HepG2 (cell line): Measurements from ENCODE around the gene SCT. TPM values are rescaled to one million over a fixed set of nuclear protein-coding genes. Genes with fewer than 3 reads are reported as not detected.

Experiments
- FLYWCH1 ChIP-seq: sonication (generic); formaldehyde crosslinking; IDR thresholded peaks from 2 replicates; pipeline ENCODE4 v1.8.1; 2023; ENCODE audit warnings: mild to moderate bottlenecking, missing genetic modification reagents
- HDAC1 ChIP-seq: sonication (generic); formaldehyde crosslinking; IDR thresholded peaks from 2 replicates; pipeline ENCODE4 v1.5.1; 2020; ENCODE audit warnings: mild to moderate bottlenecking, missing genetic modification reagents
- RFX3 ChIP-seq: IDR thresholded peaks from 2 replicates; pipeline ENCODE4 v1.6.1; 2016; ENCODE audit warnings: missing biosample characterization, missing genetic modification reagents
- SMAD1 ChIP-seq: sonication (generic); formaldehyde crosslinking; IDR thresholded peaks from 2 replicates; pipeline ENCODE4 v1.4.0; 2020; ENCODE audit warnings: missing genetic modification reagents, low read depth, mild to moderate bottlenecking, borderline replicate concordance
- SMYD3 ChIP-seq: sonication (generic); formaldehyde crosslinking; IDR thresholded peaks from 2 replicates; pipeline ENCODE4 v1.8.1; 2023; ENCODE audit warnings: mild to moderate bottlenecking, missing genetic modification reagents
- TRIM22 ChIP-seq: fragments of 450-650 bp; IDR thresholded peaks from 2 replicates; pipeline ENCODE4 v1.6.1; 2017
- ZNF136 ChIP-seq: sonication (generic); formaldehyde crosslinking; IDR thresholded peaks from 2 replicates; pipeline ENCODE4 v1.8.1; 2022; ENCODE audit warnings: low read depth, mild to moderate bottlenecking, moderate library complexity, missing genetic modification reagents
- ZNF180 ChIP-seq: sonication (generic); formaldehyde crosslinking; IDR thresholded peaks from 2 replicates; pipeline ENCODE4 v1.4.0; 2020; ENCODE audit warnings: low read depth, missing genetic modification reagents, borderline replicate concordance
- ZNF280D ChIP-seq: sonication (generic); formaldehyde crosslinking; IDR thresholded peaks from 2 replicates; pipeline ENCODE4 v1.5.1; 2020; ENCODE audit warnings: mild to moderate bottlenecking, missing genetic modification reagents
- ZNF619 ChIP-seq: sonication (generic); formaldehyde crosslinking; IDR thresholded peaks from 2 replicates; pipeline ENCODE4 v1.4.0; 2020; ENCODE audit warnings: mild to moderate bottlenecking, missing genetic modification reagents
- ZNF713 ChIP-seq: sonication (generic); formaldehyde crosslinking; IDR thresholded peaks from 2 replicates; pipeline ENCODE4 v1.4.0; 2020; ENCODE audit warnings: mild to moderate bottlenecking, missing genetic modification reagents
- polyA plus RNA-seq, 8 experiments: library from polyadenylated mRNA; depleted of rRNA in 3 of 8; stranded (reverse) in 7 of 8; unstranded in 1 of 8; fragments of >200 nt; fragmentation: Illumina TruSeq in 4 of 8; extraction: Trizol in 4 of 8; gene quantifications; 2 replicates each; pipeline versions ENCODE4 v1.2.1 to v1.2.3, GENCODE V29; 2011 to 2016; ENCODE audit warnings: low read depth in 4 of 8, missing spikeins in 1 of 8, mixed read lengths in 1 of 8; ENCODE audit not compliant: insufficient read depth in 1 of 8
- total RNA-seq, 5 experiments: library from RNA; depleted of rRNA; stranded (reverse); fragments of >200 nt; fragmentation: Illumina TruSeq; extraction: Trizol; gene quantifications; 2 replicates each; pipeline ENCODE4 v1.2.3, GENCODE V29; 2016; ENCODE audit warnings: low read depth in 1 of 5
- TF ChIP-seq, protein P1 (sequence below): IDR thresholded peaks from 2 replicates; pipeline ENCODE4 v1.6.1; 2012; ENCODE audit warnings: low read depth, low read length, improper control_type of control experiment
- TF ChIP-seq, protein P2 (sequence below): sonication (generic); formaldehyde crosslinking; IDR thresholded peaks from 2 replicates; pipeline ENCODE4 v1.4.0; 2020; ENCODE audit warnings: missing genetic modification reagents

The SCT gene
- total and polyA plus RNA-seq, 2 of the 13 experiments (the other 11 are each of a cell fraction or from before 2014, with no cell fraction given) = not detected

GRCh38 chr11:624705-625635, 2.0 kb downstream of the SCT start, which contains the start of gene CDHR5 (continued):
- TF ChIP-seq ZNF280D (CRISPR knock-in tag) (no peak), ZNF180 (no peak), FLYWCH1 (no peak), ZNF619 (no peak), SMAD1 (CRISPR knock-in tag) (no peak), ZNF136 (no peak), TRIM22 (no peak), SMYD3 (CRISPR knock-in tag) (no peak), ZNF713 (CRISPR knock-in tag) (no peak), RFX3 (CRISPR knock-in tag) (no peak), HDAC1 (CRISPR knock-in tag) (0 out of 2 replicates have a peak, but pooled peaks have one; percentile 17)
- TF ChIP-seq, protein P1, sequence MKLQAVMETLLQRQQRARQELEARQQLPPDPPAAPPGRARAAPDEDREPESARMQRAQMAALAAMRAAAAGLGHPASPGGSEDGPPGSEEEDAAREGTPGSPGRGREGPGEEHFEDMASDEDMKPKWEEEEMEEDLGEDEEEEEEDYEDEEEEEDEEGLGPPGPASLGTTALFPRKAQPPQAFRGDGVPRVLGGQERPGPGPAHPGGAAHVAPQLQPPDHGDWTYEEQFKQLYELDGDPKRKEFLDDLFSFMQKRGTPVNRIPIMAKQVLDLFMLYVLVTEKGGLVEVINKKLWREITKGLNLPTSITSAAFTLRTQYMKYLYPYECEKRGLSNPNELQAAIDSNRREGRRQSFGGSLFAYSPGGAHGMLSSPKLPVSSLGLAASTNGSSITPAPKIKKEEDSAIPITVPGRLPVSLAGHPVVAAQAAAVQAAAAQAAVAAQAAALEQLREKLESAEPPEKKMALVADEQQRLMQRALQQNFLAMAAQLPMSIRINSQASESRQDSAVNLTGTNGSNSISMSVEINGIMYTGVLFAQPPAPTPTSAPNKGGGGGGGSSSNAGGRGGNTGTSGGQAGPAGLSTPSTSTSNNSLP = no peak
- TF ChIP-seq, protein P2, sequence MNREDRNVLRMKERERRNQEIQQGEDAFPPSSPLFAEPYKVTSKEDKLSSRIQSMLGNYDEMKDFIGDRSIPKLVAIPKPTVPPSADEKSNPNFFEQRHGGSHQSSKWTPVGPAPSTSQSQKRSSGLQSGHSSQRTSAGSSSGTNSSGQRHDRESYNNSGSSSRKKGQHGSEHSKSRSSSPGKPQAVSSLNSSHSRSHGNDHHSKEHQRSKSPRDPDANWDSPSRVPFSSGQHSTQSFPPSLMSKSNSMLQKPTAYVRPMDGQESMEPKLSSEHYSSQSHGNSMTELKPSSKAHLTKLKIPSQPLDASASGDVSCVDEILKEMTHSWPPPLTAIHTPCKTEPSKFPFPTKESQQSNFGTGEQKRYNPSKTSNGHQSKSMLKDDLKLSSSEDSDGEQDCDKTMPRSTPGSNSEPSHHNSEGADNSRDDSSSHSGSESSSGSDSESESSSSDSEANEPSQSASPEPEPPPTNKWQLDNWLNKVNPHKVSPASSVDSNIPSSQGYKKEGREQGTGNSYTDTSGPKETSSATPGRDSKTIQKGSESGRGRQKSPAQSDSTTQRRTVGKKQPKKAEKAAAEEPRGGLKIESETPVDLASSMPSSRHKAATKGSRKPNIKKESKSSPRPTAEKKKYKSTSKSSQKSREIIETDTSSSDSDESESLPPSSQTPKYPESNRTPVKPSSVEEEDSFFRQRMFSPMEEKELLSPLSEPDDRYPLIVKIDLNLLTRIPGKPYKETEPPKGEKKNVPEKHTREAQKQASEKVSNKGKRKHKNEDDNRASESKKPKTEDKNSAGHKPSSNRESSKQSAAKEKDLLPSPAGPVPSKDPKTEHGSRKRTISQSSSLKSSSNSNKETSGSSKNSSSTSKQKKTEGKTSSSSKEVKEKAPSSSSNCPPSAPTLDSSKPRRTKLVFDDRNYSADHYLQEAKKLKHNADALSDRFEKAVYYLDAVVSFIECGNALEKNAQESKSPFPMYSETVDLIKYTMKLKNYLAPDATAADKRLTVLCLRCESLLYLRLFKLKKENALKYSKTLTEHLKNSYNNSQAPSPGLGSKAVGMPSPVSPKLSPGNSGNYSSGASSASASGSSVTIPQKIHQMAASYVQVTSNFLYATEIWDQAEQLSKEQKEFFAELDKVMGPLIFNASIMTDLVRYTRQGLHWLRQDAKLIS (CRISPR knock-in tag) = no peak
